WTC11 (cell line): ENCODE data around the gene ZSCAN10. TPM values are rescaled to one million over a fixed set of nuclear protein-coding genes. Genes with fewer than 3 reads are reported as not detected.

Source experiments
- total RNA-seq: library from RNA; stranded (reverse); gene quantifications from 3 replicates; pipeline ENCODE4 v1.2.3, GENCODE V29; 2021

Gene ZSCAN10
- total RNA-seq, 1 experiment from 2014 or later, result 263 TPM

Other genes starting within 250 kb of the ZSCAN10 start
- 2.3 to 3.9 TPM (median 3.0 TPM) in 3 replicates for gene PRSS22, start 241.1 kb downstream of the ZSCAN10 start, total RNA-seq
- gene FLYWCH2, start 216.1 kb downstream of the ZSCAN10 start, total RNA-seq, result 19.7 to 25.0 TPM (median 20.7 TPM) in 3 replicates
- gene FLYWCH1, start 187.4 kb downstream of the ZSCAN10 start, total RNA-seq, result 27.2 to 34.2 TPM (median 32.6 TPM) in 3 replicates
- gene KREMEN2, start 135.0 kb downstream of the ZSCAN10 start, total RNA-seq, result 7.5 to 8.6 TPM (median 8.5 TPM) in 3 replicates
- 21.1 to 32.4 TPM (median 21.5 TPM) in 3 replicates for gene PAQR4, start 129.9 kb downstream of the ZSCAN10 start, total RNA-seq
- 102 to 120 TPM (median 113 TPM) in 3 replicates for gene PKMYT1, start 118.8 kb downstream of the ZSCAN10 start, total RNA-seq
- 0.87 to 1.1 TPM (median 0.92 TPM) in 3 replicates for gene CLDN9, start 86.4 kb downstream of the ZSCAN10 start, total RNA-seq
- 746 to 778 TPM (median 775 TPM) in 3 replicates for gene CLDN6, start 81.1 kb downstream of the ZSCAN10 start, total RNA-seq
- 78.9 to 87.0 TPM (median 79.5 TPM) in 3 replicates for gene TNFRSF12A, start 78.9 kb downstream of the ZSCAN10 start, total RNA-seq
- gene HCFC1R1, start 75.4 kb downstream of the ZSCAN10 start, total RNA-seq, result 76.0 to 84.0 TPM (median 83.2 TPM) in 3 replicates
- gene THOC6, start 75.3 kb downstream of the ZSCAN10 start, total RNA-seq, result 76.5 to 94.2 TPM (median 88.7 TPM) in 3 replicates
- 27.3 to 28.5 TPM (median 28.2 TPM) in 3 replicates for gene BICDL2, start 62.4 kb downstream of the ZSCAN10 start, total RNA-seq
- gene MMP25, start 52.7 kb downstream of the ZSCAN10 start, total RNA-seq, result 41.2 to 49.0 TPM (median 43.3 TPM) in 3 replicates
- 3.5 to 4.7 TPM (median 3.6 TPM) in 3 replicates for gene IL32, start 33.7 kb downstream of the ZSCAN10 start, total RNA-seq
- 17.7 to 22.7 TPM (median 21.3 TPM) in 3 replicates for gene ZNF205, start 13.3 kb upstream of the ZSCAN10 start, total RNA-seq
- 8.9 to 11.6 TPM (median 10.3 TPM) in 3 replicates for gene ZNF213, start 35.7 kb upstream of the ZSCAN10 start, total RNA-seq
- gene OR1F1, start 88.9 kb upstream of the ZSCAN10 start, total RNA-seq, result 0.27 to 0.46 TPM (median 0.44 TPM) in 3 replicates
- gene ZNF200, start 135.9 kb upstream of the ZSCAN10 start, total RNA-seq, result 6.8 to 9.7 TPM (median 7.2 TPM) in 3 replicates
- gene MEFV, start 157.3 kb upstream of the ZSCAN10 start, total RNA-seq, result 0.09 to 0.21 TPM (median 0.14 TPM) in 3 replicates
- 24.9 to 29.5 TPM (median 27.8 TPM) in 3 replicates for gene ZNF263, start 184.2 kb upstream of the ZSCAN10 start, total RNA-seq
- gene TIGD7, start 206.1 kb upstream of the ZSCAN10 start, total RNA-seq, result 5.3 to 7.4 TPM (median 7.0 TPM) in 3 replicates
- gene ZNF75A, start 206.2 kb upstream of the ZSCAN10 start, total RNA-seq, result 21.8 to 31.5 TPM (median 23.5 TPM) in 3 replicates